B cell (primary cell): ENCODE results near the gene SLC44A4. TPM values are rescaled to one million over a fixed set of nuclear protein-coding genes. Genes with fewer than 3 reads are reported as not detected.

ENCODE experiments used
- ATAC-seq: fragments of 200-7000 bp; cut with Tn5 transposase; one replicate; pipeline ENCODE4 v1.10.0; 2021; ENCODE audit warnings: low read depth, mild to moderate bottlenecking, moderate number of reproducible peaks, moderate library complexity
- CTCF ChIA-PET: fragments of 350-600 bp; sonication (Branson Sonifier 250); formaldehyde crosslinking; loops from one replicate; lab custom pipeline; 2021; ENCODE audit warnings: antibody characterized with exemption, inconsistent platforms; lab: Charles Lee
- POLR2A ChIA-PET: fragments of 350-600 bp; sonication (Branson Sonifier 250); formaldehyde crosslinking; loops from one replicate; lab custom pipeline; 2021; ENCODE audit warnings: antibody characterized with exemption; lab: Charles Lee
- DNase-seq: peaks from one replicate; pipeline ENCODE4 v3.0.0; 2013
- H2AFZ ChIP-seq: 2 replicates; pipeline ENCODE4 v1.6.1; 2012; ENCODE audit warnings: mild to moderate bottlenecking, low read depth, low read length; ENCODE audit not compliant: insufficient read depth, poor library complexity, severe bottlenecking
- H3K27ac ChIP-seq, 2 donors: 1 replicate in 1 of 2; 2 replicates in 1 of 2; pipeline ENCODE4 v1.5.1; 2012 to 2013; ENCODE audit warnings: low read length in 2 of 2, mild to moderate bottlenecking in 2 of 2, moderate library complexity in 1 of 2
- H3K27me3 ChIP-seq, 4 experiments: fragments of 200-600 bp in 1 of 4; sonication (generic) in 1 of 4; replicated peaks in 1 of 4; 1 replicate in 2 of 4; 2 replicates in 2 of 4; pipeline versions ENCODE4 v1.6.1 to v1.7.0; 2013 to 2016; ENCODE audit warnings: low read length in 3 of 4, mild to moderate bottlenecking in 2 of 4, mixed read lengths in 1 of 4, moderate library complexity in 1 of 4; ENCODE audit not compliant: insufficient read depth in 4 of 4, control insufficient read depth in 3 of 4; ENCODE audit errors: control extremely low read depth in 1 of 4
- H3K36me3 ChIP-seq, 2 experiments: replicated peaks in 1 of 2; 1 replicate in 1 of 2; 2 replicates in 1 of 2; pipeline versions ENCODE4 v1.6.1 to v1.7.1; 2013; ENCODE audit warnings: low read length in 1 of 2; ENCODE audit not compliant: insufficient read depth in 2 of 2, control insufficient read depth in 1 of 2; ENCODE audit errors: control extremely low read depth in 1 of 2, extremely low read depth in 1 of 2
- H3K4me1 ChIP-seq, 2 donors: fragments of 200-600 bp in 1 of 2; sonication (generic) in 1 of 2; 1 replicate in 1 of 2; 2 replicates in 1 of 2; pipeline versions ENCODE4 v1.5.1 to v1.6.1; 2013 to 2017; ENCODE audit warnings: low read length in 2 of 2; ENCODE audit not compliant: control insufficient read depth in 2 of 2, insufficient read depth in 2 of 2
- H3K4me2 ChIP-seq: replicated peaks from 2 replicates; pipeline ENCODE3; 2012; ENCODE audit warnings: mild to moderate bottlenecking, low read depth, low read length; ENCODE audit not compliant: poor library complexity, severe bottlenecking
- H3K4me3 ChIP-seq, 5 experiments: fragments of 200-600 bp in 1 of 5; sonication (generic) in 1 of 5; 1 replicate in 3 of 5; 2 replicates in 2 of 5; pipeline versions ENCODE4 v1.5.1 to v1.7.0; 2011 to 2016; ENCODE audit warnings: low read length in 4 of 5, mild to moderate bottlenecking in 4 of 5, low read depth in 2 of 5, control low read depth in 1 of 5, moderate library complexity in 1 of 5; ENCODE audit not compliant: insufficient read depth in 1 of 5; ENCODE audit errors: control extremely low read depth in 1 of 5, extremely low read depth in 1 of 5
- H3K79me2 ChIP-seq: fragments of 200-600 bp; sonication (generic); one replicate; pipeline ENCODE4 v1.6.0; 2016; ENCODE audit warnings: low read length; ENCODE audit not compliant: control insufficient read depth, insufficient read depth
- H3K9ac ChIP-seq: fragments of 200-600 bp; sonication (generic); 2 replicates; pipeline ENCODE4 v1.6.1; 2017; ENCODE audit warnings: mild to moderate bottlenecking, low read length, moderate library complexity
- H3K9me3 ChIP-seq, 3 donors: one replicate each; pipeline versions ENCODE4 v1.6.1 to v1.7.1; 2013; ENCODE audit warnings: low read length in 2 of 3; ENCODE audit not compliant: control insufficient read depth in 2 of 3, insufficient read depth in 1 of 3; ENCODE audit errors: control extremely low read depth in 1 of 3
- H4K20me1 ChIP-seq: 2 replicates; pipeline ENCODE4 v1.6.0; 2012; ENCODE audit warnings: mild to moderate bottlenecking, low read length; ENCODE audit not compliant: insufficient read depth, control insufficient read depth, poor library complexity, severe bottlenecking
- H3K27ac Mint-ChIP-seq: one replicate; pipeline ENCODE4 v1.8.0; 2021; ENCODE audit warnings: mixed read lengths
- H3K27me3 Mint-ChIP-seq: one replicate; pipeline ENCODE4 v1.8.0; 2021; ENCODE audit warnings: mixed read lengths
- H3K4me1 Mint-ChIP-seq: one replicate; pipeline ENCODE4 v1.8.0; 2021; ENCODE audit warnings: mixed read lengths
- H3K4me3 Mint-ChIP-seq: one replicate; pipeline ENCODE4 v1.8.0; 2021; ENCODE audit warnings: mixed read lengths
- H3K9me3 Mint-ChIP-seq: one replicate; pipeline ENCODE4 v1.8.0; 2022; ENCODE audit warnings: mixed read lengths; ENCODE audit not compliant: insufficient read depth
- CTCF ChIP-seq: fragments of 200-600 bp; IDR thresholded peaks from one replicate; pipeline ENCODE4 v1.8.0; 2022; ENCODE audit warnings: antibody characterized with exemption, mild to moderate bottlenecking
- EZH2 ChIP-seq: IDR thresholded peaks from 2 replicates; pipeline ENCODE4 v1.6.1; 2012; ENCODE audit warnings: borderline replicate concordance, low read depth, mild to moderate bottlenecking, moderate library complexity, low read length; ENCODE audit not compliant: insufficient read depth, poor library complexity, severe bottlenecking
- whole genome bisulfite sequencing: methylation state at CpG from one replicate; pipeline ENCODE4 v1.1.5; 2013; ENCODE audit warnings: missing lambda C conversion rate; ENCODE audit not compliant: insufficient coverage; 5-methylcytosine and 5-hydroxymethylcytosine counted together
- intact Hi-C: fragments of 100-400 bp; cut with micrococcal nuclease; formaldehyde crosslinking; loops from one replicate; pipeline ENCODE4 v1.10.0; 2022
- polyA plus RNA-seq: library from polyadenylated mRNA; depleted of rRNA; stranded (reverse); fragments of >200 nt; gene quantifications from 2 replicates; pipeline ENCODE4 v1.2.3, GENCODE V29; 2012
- total RNA-seq, 2 donors: library from RNA; stranded (reverse); fragments of 120-200 nt in 1 of 2; gene quantifications; 1 replicate in 1 of 2; 2 replicates in 1 of 2; pipeline versions ENCODE4 v1.2.3 to v1.2.4, GENCODE V29; 2013 to 2022

The SLC44A4 gene
- total and polyA plus RNA-seq, 2 donors (not counting 1 experiment from before 2014, with no cell fraction given), result not detected

- no peaks in the 10 kb centered on the region for H3K27me3 ChIP-seq
- peak overlapping the region in 4 of 5 experiments; percentile 77 to 82 (median 80) for H3K4me3 ChIP-seq
- H4K20me1 ChIP-seq, result no peaks in the 10 kb centered on the region
- CTCF ChIA-PET, result interaction anchor here (1.4 kb wide), 1 partner anchor 51 kb away, joined by 6 read pairs; no protein-coding TSS in a partner anchor
- H3K79me2 ChIP-seq, result peaks cover 4% of the 10 kb centered on the region
- peak overlapping the region; percentile 74 for H3K4me3 Mint-ChIP-seq
- H3K27ac Mint-ChIP-seq, result peak overlapping the region; percentile 83
- no peaks in the 10 kb centered on the region for H3K27me3 Mint-ChIP-seq
- H3K27ac ChIP-seq, result peak overlapping the region; percentile 44 to 76
- intact Hi-C loops, result no loop called here
- peak; percentile 45 for ATAC-seq
- H3K9me3 Mint-ChIP-seq, result no peaks in the 10 kb centered on the region
- H3K36me3 ChIP-seq, result no peaks in the 10 kb centered on the region
- peak overlapping the region; percentile 74 for H3K9ac ChIP-seq
- POLR2A ChIA-PET, result interaction anchor here (0.6 to 1.4 kb wide), 7 partner anchors 23 to 241 kb away, joined by 3 to 6 read pairs (median 4); partner anchors contain the start of genes DXO and SKIC2
- H3K4me2 ChIP-seq, result peak overlapping the region; percentile 85
- TF ChIP-seq CTCF (no peak), EZH2 (no peak)
- DNase-seq, result peak; percentile 87
- H3K4me1 ChIP-seq, result peaks cover 16 to 28% of the 10 kb centered on the region in 2 donors
- H2AFZ ChIP-seq, result peak overlapping the region; percentile 85
- WGBS, result 2% methylated on average over 30 of the region's 45 CpGs
- peaks cover 34% of the 10 kb centered on the region for H3K4me1 Mint-ChIP-seq
- no peaks in the 10 kb centered on the region for H3K9me3 ChIP-seq
Observed at GRCh38 chr6:31901415-31901952, 22.7 kb upstream of the SLC44A4 start.

DNA sequence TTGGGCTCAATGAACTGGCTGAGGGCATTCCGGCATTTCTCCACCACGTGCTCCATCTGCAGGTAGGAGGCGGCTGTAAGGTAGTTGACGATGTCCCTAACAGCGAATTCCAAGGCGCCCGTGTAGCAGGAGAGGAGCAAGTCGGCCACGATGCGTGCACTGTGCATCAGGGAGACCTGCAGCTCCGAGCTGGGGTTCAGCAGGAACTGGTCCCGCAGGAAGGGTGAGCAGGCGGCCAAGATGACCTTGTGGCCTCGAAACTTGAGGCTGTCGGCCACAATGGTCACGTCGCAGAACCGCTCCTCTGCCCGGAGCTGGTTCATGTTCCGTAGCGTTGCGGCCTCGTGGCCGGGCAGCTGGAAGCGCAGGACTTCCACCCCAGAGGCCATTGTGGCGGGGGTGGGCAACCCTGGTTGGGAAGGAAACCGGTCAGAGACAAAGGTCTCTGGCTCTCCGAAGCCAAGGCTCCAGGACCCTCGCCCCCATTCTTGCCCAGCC is 22.2 kb upstream of the SLC44A4 start:
- peak overlapping the region; percentile 74 for H3K9ac ChIP-seq
- no peaks in the 10 kb centered on the region for H4K20me1 ChIP-seq
- H3K27ac Mint-ChIP-seq, result peak overlapping the region; percentile 83
- no peaks in the 10 kb centered on the region for H3K27me3 ChIP-seq
- H3K27ac ChIP-seq, result peak overlapping the region; percentile 28 to 44
- peak overlapping the region in 4 of 5 experiments; percentile 77 to 82 (median 80) for H3K4me3 ChIP-seq
- H2AFZ ChIP-seq, result peak overlapping the region; percentile 85
- H3K9me3 ChIP-seq, result no peaks in the 10 kb centered on the region
- WGBS, result 86% methylated on average over 28 of the region's 29 CpGs
- H3K27me3 Mint-ChIP-seq, result no peaks in the 10 kb centered on the region
- H3K4me1 ChIP-seq, result peaks cover 16 to 33% of the 10 kb centered on the region in 2 donors
- intact Hi-C loops, result no loop called here
- H3K36me3 ChIP-seq, result no peaks in the 10 kb centered on the region
- H3K4me2 ChIP-seq, result peak overlapping the region; percentile 85
- CTCF ChIA-PET, result no interaction called here
- DNase-seq (peak; percentile 41), ATAC-seq (no peak)
- peak overlapping the region; percentile 74 for H3K4me3 Mint-ChIP-seq
- H3K79me2 ChIP-seq, result peaks cover 4% of the 10 kb centered on the region
- TF ChIP-seq CTCF, result no peak
- no peak for TF ChIP-seq EZH2
- H3K9me3 Mint-ChIP-seq, result no peaks in the 10 kb centered on the region
- H3K4me1 Mint-ChIP-seq, result peaks cover 38% of the 10 kb centered on the region
- POLR2A ChIA-PET, result interaction anchor here (0.6 to 1.4 kb wide), 4 partner anchors 58 to 236 kb away, joined by 3 to 6 read pairs (median 5); partner anchors contain the start of genes DXO, GPANK1 and SKIC2
